GM21723 (cell line): ENCODE measurements around the gene TECPR2.
"Not testable (repeated sequence)": the region's sequence is repeated elsewhere in the genome, so short reads cannot be mapped to it uniquely, and the experiment has no call there.

Experiments used
- ATAC-seq: cut with Tn5 transposase; IDR thresholded peaks from one replicate; pipeline ENCODE4 v1.9.1; 2021; ENCODE audit warnings: mild to moderate bottlenecking, moderate library complexity; ENCODE audit not compliant: unreplicated experiment

The TECPR2 gene

DNA sequence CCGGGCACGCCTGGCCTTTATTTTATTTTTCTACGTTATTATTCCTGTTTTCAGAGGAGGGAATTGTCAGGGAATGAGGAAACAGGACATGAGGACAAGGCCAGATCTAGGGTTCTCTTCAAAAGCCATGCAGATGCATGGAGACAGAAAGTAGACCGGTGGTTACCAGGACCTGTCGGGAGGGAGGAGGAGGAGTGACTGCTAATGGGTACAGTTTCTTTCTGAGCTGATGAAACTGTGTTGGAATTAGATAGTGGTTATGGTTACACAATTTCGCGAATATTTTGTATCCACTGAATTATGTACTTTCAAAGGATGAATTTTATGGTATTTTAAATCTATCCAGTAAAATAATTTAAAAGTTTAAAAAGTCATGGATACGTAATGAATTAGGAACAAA is 31.9 kb upstream of the TECPR2 start:
- ATAC-seq = no peak

DNA sequence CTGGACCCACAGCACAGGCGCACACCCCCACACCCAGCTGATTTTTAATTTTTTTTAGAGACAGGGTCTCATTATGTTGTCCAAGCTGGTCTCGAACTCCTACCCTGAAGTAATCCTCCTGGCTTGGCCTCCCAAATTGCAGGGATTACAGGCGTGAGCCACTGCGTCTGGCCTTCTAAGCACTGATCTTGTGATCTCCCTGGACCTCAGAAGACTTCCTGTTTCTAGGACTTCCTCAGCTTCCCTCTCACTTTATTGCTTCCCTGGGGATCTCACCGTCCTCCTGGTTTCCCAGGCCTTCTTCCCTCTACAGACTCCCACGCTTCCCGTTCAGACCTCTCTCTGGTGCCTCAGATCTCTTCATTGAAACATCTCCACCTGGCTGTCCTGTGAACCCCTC is 29.4 kb upstream of the TECPR2 start:
- ATAC-seq = no peak

DNA sequence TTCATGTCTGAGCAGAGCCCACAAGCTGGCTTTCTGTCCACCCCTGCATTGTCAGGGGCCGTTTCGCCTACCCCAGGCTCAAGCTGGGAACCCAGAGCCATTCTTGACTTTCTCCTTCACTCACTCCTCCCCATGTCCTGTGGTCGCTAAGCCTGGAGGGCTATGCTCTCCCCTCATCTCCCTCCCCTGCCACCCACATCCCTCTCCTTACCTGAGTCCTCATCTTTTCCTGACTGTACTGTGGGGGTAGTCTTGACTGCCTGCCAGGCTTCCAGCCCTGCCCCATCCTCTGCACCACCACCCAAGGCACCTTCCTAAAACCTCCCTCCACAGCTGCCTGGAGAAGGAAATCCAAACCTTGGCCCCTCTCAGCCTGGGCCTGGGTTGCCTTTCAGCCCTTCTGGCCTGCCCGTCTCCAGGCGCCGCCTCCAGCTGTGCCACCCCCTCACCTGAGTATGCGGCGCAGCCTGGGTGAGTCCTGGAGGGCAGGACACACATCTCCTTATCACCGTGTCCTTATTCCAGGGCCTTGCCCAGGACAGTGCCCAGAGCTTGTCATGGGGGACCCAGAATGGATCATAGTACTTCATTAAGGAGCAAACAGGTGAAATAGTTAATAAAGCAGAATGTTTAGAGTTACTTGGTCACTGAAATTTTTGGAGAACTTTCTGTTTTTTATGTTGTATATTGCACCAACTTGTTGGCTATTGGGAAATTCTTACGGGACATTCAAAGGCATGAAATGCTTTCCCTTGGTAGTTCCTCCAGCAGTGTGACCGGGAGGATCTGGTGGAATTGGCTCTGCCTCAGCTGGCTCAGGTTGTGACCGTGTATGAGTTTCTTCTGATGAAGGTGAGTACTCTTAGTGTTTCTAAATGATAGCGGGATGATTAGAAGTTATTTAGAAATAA is 28.7 kb upstream of the TECPR2 start:
- ATAC-seq = no peak

DNA sequence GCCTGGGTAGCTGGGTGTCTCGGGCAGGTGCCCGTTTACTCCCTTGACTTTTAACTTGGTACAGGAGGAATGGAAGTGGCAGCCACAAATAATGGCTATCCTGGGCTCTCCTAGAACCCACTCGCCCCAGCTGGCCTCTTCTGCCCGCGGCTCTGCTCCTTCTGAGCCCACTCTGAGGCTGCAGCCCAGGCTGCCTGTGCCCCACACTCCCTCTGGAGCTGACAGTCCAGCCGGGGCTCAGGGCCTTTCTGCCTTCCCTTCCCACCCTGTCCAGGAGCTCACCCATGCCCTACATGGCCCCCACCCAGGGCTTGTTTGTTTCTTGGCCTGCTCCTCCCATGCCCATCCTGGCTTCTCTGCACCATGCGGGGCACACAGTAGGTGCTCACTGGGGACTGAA is 27.6 kb upstream of the TECPR2 start:
- no peak for ATAC-seq

DNA sequence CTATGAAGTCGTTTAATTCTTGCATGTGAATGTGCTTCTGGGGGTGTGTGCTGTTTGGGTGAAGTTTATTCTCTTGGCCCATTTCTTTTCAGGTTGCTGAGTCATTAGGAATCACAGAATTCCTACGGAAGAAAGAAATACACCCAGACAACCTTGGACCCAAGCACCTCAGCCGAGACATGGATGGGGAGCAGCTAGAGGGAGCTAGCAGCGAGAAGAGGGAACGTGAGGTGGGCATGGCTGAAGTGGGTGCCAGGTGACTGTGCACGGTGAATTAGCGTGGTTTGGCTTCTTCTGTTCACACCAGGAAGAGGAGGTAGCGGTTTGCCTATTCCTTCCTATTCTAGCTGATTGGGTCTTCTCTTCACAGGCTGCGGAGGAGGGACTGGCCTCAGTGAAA is 24.0 kb upstream of the TECPR2 start:
- ATAC-seq = no peak

DNA sequence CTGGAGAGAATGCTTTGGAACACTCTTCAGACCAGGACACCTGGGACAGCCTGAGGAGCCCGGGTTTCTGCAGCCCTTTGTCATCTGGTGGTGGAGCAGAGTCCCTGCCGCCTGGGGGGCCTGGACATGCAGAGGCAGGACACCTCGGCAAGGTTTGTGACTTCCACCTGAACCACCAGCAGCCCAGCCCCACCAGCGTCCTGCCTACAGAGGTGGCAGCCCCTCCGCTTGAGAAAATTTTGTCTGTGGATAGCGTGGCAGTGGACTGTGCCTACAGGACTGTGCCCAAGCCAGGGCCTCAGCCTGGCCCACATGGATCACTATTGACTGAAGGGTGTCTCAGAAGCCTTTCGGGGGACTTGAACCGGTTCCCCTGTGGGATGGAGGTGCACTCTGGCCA is 21.2 kb upstream of the TECPR2 start:
- ATAC-seq = no peak

DNA sequence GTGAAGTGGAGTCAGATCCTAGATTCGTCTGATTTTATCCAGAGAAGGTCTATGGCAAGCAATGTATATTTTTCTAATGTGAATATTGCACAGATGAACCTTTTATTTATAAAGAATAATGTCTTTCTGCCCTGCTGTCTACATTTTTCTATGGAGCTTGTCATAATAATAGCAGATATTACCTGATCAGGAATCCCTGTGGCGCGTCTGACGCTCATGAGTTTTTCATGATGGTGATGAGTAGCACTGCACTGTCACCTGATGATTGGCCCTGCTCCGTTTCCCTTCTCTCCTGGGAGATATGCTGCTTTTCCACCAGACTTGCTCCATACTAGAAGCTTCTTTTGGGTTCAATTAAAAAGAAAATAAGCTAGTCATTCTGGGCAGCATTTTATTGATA is 20.5 kb upstream of the TECPR2 start:
- no peak for ATAC-seq

DNA sequence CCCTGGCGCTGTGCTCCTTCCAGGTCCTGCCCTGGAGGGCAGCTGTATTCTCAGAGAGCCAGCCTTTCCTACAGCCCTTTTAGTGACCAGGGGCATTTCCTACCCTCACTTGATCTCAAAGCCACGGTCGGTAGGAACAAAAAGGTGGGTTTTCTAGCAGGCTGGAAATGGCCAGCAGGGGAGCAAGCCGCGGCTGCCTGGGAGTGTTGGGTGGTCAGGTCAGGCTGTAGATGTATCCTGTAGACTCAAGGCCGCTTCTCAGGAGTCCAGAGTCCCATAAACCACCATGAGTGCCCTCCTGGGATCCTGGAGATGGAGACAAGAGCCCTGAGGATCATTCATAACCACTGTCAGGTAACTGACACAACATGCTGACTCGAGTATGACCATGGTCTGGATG is 18.7 kb upstream of the TECPR2 start:
- ATAC-seq = no peak

DNA sequence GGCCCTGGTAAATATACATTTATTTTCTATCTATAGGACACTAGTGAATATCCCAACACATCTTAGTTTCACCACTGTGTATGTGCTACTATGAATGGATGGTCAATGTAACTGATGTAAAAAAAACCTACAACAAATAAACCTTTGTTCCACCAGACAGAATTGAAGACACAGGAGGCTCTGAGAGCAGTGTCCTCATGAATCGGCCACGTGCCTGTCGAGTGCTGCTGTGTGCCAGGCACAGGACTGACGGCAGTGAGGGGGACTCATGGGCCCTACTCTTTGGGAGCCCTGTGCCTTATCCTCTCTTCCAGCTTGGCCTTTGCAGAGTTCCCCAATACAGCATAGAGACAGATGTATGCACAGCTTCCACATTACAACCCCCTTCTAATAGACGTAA is 18.3 kb upstream of the TECPR2 start:
- ATAC-seq = no peak

DNA sequence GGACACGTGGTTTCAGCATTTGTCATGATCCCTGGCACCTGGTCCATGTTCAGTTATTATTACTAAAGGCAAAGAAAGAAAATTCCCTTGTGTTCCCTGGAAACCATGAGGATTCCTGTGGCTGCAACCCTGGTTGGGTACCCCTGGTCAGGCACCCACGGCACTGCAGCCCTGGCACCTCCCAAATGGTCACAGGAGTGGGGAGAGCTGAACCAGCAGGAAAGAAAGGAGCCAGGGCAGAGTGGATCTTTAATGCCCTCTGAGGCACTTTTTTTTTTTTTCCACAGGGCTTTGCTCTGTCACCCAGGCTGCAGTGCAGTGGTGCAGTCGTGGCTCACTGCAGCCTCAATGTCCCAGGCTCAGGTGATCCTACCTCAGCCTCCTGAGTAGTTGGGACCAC is 17.5 kb upstream of the TECPR2 start:
- ATAC-seq = no peak

DNA sequence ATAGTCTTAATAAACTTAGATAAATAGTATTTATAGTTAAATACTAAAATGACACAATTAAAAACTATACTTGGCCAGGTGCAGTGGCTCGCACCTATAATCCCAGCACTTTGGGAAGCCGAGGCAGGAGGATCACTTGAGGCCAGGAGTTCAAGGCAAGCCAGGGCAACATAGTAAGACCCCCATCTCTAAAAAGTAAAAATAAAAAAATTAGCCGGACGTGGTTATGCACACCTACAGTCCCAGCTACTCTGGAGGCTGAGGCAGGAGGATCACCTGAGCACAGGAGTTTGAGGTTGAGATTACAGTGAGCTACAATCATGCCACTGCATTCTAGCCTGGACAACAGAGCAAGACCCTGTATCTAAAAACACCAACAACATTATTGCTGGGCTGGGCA is 16.1 kb upstream of the TECPR2 start:
- ATAC-seq = no peak

DNA sequence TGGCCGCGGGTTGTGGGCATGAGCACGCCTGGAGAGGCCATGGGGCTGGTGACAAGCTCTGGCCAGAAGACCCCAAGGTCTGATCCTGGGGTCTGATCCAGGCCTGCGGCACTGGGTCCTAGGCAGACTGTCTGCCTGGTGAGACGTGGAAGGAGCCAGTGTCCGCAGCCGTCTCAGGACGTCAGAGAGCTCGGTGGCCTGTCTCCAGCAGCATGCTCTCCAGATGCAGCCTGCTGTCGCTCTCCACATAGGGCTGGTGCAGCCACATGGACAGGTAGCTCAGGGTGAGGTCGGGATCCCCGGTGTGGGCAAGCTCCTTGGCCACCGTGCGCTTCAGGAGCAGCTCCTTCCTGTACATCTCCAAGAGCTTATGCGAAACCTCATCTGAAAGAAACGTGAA is 14.4 kb upstream of the TECPR2 start:
- no peak for ATAC-seq

DNA sequence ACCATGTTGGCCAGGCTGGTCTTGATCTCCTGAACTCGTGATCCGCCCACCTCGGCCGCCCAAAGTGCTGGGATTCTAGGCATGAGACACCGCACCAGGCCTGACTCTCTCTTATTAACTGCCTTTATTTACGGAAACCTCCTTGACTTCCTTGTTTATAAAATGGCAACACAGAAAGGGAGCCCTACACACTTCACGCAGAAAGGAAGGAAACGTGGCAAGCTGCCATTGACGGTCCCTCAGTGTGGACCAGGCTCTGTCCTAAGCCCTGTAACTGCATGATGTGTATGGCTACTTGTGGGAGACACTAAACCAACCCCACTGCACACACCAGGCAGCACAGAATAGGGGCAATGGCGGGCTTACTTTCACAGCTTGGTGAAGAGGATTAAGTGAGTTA is 11.7 kb upstream of the TECPR2 start:
- ATAC-seq = no peak

DNA sequence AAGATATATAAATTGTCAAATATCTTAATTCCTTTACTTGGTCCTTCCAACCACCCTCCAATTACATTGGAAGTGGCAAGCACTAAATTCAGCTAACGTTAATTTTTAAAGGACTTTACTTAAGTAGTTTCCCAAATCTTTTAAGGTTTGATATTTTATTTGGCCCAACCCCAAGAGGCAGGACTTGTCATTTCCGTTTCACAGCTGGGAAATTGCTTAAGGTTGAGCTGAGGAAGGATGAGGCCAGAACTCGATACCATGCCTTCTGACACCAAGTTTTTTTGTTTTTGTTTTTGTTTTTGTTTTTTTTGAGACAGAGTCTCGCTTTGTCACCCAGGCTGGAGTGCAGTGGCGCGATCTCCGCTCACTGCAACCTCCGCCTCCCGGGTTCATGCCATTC is 11.1 kb upstream of the TECPR2 start:
- ATAC-seq = not testable (repeated sequence)

DNA sequence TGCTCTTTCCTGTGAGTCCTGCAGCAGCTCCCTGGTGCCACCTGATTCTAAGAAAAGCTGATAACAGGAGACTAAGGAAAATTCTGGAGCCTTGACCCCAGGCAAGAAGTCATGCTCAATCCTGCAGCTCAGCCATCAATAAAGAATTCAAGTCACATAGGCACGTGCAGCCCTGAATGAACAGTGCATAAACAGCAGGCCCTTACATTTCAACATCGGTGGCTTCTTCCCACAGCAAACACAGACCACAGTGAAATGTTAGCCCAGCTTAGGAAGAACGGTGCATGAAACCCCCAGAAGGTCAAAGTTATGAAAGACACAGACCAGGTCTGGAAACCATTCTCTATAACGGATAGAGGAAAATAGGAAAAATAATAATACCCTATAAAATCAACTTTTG is 10.5 kb upstream of the TECPR2 start:
- ATAC-seq = no peak

DNA sequence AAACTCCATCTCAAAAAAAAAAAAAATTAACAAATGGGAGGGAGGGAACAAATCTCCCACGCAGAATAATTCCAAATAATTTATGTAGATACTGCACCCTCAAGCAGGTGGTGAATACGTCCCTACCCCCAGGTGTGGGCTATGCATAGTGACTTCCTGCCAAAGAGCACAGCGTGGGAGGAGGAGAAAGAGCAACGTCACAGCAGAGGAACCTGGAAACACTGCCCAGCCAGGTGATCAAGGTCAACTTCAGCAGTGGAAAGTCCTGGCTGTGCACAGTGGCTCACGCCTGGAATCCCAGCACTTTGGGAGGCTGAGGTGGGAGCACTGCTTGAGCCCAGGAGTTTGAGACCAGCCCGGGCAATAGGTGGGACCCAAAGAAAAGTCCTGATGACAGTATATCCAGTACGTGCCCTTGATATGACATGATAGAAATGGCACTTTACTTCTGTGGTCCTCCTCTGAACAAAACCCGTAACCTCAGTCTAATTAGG is 9.6 kb upstream of the TECPR2 start:
- ATAC-seq = no peak

DNA sequence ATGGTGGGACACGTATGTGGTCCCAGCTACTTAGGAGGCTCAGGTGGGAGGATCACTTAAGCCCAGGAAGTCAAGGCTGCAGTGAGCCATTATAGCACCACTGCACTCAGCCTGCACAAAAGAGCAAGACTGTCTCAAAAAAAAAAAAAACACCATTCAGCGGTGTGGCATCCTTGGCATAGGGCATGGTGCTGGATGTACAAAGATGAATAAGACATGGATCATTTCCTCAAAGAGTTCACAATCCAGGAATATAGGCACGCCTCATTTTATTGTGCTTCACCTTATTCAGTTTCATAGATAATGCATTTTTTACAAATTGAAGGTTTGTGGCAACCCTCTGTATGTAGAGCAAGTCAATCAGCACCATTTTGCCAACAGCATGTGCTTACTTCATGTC is 6.5 kb upstream of the TECPR2 start:
- no peak for ATAC-seq

DNA sequence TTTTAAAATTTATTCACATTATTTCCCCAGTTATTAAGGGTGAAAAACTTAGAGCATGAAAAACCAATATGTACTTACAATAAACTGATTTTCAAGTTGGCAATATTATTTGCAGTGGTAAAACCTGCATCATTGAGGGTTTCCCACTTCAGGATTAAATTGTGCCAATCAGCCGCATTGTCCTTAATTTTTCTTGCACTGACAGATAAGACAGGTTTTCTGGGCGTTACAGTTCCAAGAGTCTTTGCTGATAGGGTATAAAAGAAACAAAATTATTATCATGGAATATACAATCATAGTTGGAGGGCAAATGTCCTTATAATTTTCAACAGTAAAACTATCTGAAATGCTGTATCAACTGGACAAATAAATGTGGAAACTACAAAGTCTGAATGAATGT is 3.4 kb upstream of the TECPR2 start:
- ATAC-seq = no peak

DNA sequence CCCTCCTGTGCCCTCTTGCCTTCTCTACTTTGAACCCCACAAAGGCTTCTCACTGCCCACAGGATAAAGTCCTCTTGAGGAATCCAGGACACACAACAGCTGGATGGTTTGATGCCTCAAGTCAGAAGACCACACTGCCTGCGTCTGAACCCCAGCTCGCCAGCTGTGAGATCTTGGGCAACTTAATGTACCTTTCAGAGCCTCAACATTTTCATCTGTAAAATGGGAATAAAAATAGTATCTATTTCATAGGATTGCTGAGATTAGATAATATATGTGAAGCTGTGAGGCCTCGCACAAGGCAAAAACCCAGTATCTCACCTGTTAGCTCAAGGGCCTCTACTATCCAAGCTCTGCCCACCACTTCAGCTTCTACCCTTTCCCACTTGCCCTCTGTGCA is 2.4 kb upstream of the TECPR2 start:
- ATAC-seq = no peak

DNA sequence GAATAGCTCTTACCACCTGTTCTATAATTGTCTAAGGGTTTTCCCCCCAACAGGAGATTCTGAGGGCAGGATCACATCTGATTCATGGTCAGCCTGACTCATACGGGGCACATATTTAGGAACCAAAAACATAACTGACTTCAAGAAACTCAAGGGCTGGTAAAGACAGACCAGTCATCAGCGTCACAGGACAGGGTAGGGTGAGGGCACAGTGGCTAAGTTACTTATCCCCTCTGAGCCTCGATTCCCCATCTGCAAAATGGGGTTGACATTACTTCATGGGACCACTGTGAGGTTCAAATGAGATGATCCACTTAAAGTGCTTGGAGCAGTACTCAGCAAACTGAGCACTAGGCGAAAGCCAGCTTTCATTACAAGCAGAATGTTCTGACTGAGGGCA is 657 bp upstream of the TECPR2 start:
- peak; percentile 38 for ATAC-seq

DNA sequence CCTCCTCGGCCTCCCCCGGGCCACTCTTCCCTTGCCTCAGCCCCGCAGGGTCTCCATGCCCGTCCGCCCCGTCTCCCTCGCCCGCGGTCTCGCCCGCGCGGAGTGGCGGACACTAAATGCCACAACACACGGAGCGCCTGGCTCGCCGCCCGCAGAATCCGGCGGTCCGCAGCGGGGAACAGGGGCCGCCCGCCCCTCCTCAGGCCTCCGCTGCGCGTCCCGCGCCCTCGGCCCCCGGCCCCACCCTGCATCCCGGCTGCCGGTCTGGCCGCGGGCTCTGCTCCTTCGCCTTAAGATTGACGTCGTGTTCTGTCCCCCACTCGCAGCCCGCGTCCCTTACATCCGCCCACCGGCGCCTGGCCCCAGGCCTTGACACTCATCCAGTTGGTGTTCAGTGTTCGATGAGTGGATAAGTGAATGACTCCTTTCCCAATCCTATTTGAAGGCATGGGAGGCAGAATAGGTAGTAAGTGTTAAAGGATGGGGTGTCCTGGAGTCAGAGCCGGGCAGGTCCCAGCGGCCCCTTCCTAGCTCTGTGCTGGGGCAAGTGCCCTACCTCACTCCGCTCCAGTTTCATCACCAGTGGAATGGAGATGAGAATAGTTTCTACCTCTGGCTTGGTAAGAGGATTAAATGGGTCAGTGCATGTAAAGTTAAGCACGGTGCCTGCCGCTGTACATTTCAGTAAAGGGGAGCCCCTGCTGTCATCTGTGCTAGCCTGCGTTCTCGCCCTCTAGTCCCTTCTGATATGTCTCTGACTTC is 622 bp downstream of the TECPR2 start:
- ATAC-seq = peak; percentile 29

DNA sequence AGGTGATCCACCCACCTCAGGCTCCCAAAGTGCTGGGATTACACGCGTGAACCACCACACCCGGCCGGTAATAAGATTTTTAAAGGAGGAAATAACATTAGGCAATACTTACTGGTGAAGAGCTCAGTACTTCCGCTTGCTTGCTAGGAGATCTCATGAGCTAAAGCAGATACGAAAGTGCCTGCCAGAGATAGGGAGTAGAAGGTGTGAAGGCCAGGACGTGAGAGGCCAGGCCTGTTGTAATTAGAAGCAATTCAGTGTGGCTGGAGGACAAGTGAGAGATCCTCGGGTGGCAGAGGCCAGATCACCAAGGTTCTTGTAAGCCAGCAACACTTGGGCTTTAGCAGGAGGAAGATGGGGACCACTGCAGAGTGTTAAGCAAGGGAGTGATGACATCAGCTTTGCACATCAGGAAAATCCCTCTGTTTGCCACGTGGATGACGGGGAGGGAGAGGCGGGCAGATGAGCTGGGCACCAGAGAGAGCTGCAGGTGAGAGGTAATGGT is 7.6 kb downstream of the TECPR2 start:
- no peak for ATAC-seq
